GM19324 (cell line): ENCODE measurements around the gene CFAP298.
"Not testable (repeated sequence)": the region's sequence is repeated elsewhere in the genome, so short reads cannot be mapped to it uniquely, and the experiment has no call there.

Experiments used
- ATAC-seq: cut with Tn5 transposase; IDR thresholded peaks from one replicate; pipeline ENCODE4 v1.9.1; 2021; ENCODE audit warnings: mild to moderate bottlenecking, moderate library complexity; ENCODE audit not compliant: unreplicated experiment, low FRiP score

The CFAP298 gene

GRCh38 chr21:32569261-32570230, 42.6 kb downstream of the CFAP298 start:
- peak; percentile 82 for ATAC-seq

DNA sequence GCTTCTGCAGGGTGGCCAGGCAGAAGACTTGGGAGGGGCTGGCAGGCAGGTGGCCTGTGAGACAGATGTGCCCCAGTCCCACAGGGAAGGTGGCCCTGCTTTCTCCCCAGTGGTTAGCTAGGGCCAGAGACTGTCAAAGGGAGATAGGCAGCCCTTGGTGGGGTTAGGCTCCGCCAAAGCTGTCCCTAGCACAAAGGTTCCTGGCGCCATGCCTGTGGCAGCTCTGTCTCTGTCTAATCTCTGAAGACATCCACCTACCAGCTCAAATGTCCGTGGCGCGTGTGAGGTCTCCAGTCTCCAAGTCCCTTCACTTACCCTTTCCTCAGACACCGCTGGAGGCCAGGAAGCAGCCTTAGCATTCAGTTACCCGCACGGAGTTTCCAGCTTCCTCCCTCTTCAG, 44.6 kb downstream of the CFAP298 start:
- ATAC-seq = no peak

DNA sequence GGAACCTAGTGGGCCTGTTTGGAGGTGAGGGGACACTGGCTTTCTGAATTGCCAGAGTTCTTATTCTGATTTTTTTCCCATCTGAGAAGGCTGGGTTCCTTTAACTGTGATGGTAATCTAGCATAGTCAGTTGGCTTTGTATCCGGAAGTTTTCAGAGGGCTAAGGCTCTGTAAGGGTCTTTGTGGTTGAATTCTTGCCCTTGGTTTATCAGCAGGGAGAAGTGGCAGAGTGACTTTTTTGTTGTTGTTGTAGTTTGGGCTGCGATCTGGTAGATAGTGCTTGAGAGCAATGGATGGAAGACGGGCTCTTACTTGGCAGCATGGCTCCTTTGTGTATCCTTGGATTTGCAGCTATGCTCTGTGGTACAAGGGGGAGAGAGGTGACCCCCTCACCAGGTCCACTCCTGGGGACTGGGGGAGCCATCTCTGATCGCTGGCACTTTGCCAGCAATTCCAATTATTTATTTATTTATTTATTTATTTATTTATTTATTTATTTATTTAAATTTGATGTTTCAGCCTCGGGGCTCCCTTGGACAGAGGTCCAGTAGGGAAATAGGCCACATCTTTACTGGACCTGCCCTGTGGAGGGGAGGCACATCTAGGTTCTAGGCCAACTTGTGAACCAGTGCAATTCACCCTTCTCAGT, 45.3 kb downstream of the CFAP298 start:
- no peak for ATAC-seq

GRCh38 chr21:32565856-32566465, 46.2 kb downstream of the CFAP298 start:
- ATAC-seq = no peak

GRCh38 chr21:32562915-32563314, 49.3 kb downstream of the CFAP298 start:
- no peak for ATAC-seq

- no peak for ATAC-seq
Measured at GRCh38 chr21:32562426-32562825, 49.8 kb downstream of the CFAP298 start.

GRCh38 chr21:32561476-32561875, 50.7 kb downstream of the CFAP298 start:
- ATAC-seq = not testable (repeated sequence)

- no peak for ATAC-seq
Measured at GRCh38 chr21:32560896-32561295, 51.3 kb downstream of the CFAP298 start.

DNA sequence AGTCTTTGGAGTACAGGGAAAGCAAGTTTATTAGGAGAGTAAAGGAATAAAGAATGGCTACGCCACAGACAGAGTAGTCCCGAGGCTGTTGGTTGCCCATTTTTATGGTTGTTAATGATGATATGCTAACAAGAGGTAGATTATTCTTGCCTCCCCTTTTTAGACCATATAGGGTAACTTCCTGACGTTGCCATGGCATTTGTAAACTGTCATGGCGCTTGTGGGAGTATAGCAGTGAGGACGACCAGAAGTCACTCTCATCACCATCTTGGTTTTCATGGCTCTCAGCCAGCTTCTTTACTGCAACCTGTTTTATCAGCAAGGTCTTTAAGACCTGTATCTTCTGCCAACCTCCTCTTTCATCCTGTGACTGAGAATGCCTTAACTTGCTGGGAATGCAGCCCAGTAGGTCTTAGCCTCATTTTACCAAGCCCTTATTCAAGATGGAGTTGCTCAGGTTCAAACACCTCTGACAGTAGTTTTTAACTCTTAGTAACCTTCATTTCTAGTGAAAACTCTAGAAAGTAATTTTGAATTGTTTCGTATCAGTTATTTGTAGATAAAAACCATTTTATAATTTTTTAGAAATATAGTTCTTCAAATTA, 53.1 kb downstream of the CFAP298 start:
- ATAC-seq = no peak

GRCh38 chr21:32558106-32558505, 54.1 kb downstream of the CFAP298 start:
- no peak for ATAC-seq

- ATAC-seq = no peak
Measured at GRCh38 chr21:32554832-32555638, 57.1 kb downstream of the CFAP298 start.

DNA sequence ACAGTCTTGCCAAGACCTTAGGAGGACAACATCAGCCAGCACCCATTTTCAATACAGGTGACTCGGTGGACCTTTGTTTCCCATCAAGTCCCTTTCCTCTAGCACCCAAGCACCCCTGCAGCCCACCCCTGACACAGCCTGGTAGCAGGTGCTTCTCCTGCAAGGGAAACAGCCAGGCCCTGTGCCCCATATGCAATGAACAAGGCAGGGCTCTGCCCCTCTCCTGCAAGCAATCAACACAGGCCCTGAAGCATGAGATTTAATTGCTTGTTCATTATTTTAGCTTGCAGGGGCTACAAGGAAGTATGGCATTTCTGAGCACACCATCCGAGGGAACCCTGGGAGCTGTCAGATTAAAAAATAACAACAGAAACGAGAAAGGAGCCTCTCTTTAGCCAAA, 62.3 kb downstream of the CFAP298 start:
- ATAC-seq = no peak

GRCh38 chr21:32549440-32549839, 62.7 kb downstream of the CFAP298 start:
- no peak for ATAC-seq
